ENCODE measurements around the gene AGAP6.
"Not testable (repeated sequence)": the region's sequence is repeated elsewhere in the genome, so short reads cannot be mapped to it uniquely, and the experiment has no call there.

AGAP6 gene

GRCh38 chr10:50059946-50060345 lies 71.7 kb downstream of the AGAP6 start:
- not testable (repeated sequence) for H3K27ac ChIP-seq

Measured in VCaP (cell line).